ENCODE data around the gene EIF2S3.
"Not testable (repeated sequence)": the region's sequence is repeated elsewhere in the genome, so short reads cannot be mapped to it uniquely, and the experiment has no call there.

The EIF2S3 gene

DNA sequence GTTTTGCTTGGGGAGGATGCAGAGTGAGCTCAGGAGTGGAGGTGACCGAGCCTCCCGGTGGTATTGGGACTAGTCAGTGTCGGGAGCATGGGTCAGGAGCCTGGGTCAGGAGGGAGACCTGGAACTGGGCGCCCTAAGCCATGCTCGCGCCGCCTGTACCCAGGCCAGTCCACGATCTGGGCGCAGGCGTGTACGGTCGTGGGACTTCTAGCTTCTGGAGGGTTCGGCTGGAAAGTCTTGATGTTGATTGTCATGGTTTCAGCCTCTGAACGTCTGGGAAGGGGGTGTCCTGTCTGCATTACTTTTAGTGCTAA, 244 bp downstream of the EIF2S3 start:
- no peak for DNase-seq (ENCODE audit: extremely low read depth, low read depth)
- TF ChIP-seq, protein P1, sequence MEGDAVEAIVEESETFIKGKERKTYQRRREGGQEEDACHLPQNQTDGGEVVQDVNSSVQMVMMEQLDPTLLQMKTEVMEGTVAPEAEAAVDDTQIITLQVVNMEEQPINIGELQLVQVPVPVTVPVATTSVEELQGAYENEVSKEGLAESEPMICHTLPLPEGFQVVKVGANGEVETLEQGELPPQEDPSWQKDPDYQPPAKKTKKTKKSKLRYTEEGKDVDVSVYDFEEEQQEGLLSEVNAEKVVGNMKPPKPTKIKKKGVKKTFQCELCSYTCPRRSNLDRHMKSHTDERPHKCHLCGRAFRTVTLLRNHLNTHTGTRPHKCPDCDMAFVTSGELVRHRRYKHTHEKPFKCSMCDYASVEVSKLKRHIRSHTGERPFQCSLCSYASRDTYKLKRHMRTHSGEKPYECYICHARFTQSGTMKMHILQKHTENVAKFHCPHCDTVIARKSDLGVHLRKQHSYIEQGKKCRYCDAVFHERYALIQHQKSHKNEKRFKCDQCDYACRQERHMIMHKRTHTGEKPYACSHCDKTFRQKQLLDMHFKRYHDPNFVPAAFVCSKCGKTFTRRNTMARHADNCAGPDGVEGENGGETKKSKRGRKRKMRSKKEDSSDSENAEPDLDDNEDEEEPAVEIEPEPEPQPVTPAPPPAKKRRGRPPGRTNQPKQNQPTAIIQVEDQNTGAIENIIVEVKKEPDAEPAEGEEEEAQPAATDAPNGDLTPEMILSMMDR (IDR thresholded peaks at IDR 0.05; ENCODE audit: low read depth, low read length), result no peak

DNA sequence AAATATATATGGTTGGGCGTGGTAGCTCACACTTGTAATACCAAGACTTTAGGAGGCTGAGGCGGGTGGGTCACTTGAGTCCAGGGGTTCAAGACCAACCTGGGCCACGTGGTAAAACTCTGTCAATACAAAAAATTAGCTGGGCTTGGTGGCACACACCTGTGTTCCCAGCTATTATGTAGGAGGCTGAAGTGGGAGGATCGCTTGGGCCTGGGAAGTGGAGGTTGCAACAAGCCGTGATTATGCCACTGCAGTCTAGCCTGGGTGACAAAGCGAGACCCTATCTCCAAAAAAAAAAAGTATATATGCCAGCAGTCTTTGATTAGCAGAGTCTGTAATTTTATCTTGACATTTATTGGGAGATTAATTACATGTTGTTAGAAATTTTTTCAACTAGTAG, 8.7 kb downstream of the EIF2S3 start:
- TF ChIP-seq, protein P1 (IDR thresholded peaks at IDR 0.05; ENCODE audit: low read depth, low read length), result no peak
- no peak for DNase-seq (ENCODE audit: extremely low read depth, low read depth)

DNA sequence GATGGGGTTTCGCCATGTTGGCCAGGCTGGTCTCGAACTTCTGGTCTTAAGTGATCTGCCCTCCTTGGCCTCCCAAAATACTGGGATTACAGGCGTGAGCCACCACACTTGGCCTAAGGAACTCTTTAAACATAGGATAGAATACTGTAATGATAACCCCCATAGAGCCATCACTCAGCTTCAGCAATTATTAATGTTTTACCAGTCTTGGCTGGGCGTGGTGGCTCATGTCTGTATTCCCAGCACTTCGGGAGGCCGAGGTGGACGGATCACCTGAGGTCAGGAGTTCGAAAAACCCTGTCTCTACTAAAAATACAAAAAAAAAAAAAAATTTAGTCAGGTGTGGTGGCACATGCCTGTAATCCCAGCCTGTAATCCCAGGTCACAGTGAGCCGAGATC, 15.1 kb downstream of the EIF2S3 start:
- TF ChIP-seq, protein P1 (IDR thresholded peaks at IDR 0.05; ENCODE audit: low read depth, low read length), result no peak
- no peak for DNase-seq (ENCODE audit: extremely low read depth, low read depth)

DNA sequence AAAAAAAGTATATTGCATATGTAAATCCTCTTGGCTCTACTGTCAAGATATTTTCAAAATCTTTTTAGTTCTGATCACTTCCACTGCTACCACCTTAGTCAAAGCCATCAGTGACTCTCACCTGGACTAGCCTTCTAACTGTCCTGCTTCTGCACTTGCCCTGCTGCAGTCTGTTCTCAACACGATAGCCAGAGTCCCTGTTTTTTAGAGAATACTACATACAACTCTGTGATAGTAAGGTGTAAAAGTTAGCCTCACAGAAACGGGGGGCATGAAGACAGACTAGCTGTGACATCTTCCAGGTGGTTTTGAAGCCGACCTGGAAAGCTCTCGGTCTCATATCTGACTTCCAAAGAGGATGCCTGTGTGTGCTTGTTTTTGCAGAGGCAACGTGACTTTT, 24.7 kb downstream of the EIF2S3 start:
- no peak for DNase-seq (ENCODE audit: extremely low read depth, low read depth)

GRCh38 chrX:24080245-24080644, 25.5 kb downstream of the EIF2S3 start:
- not testable (repeated sequence) for DNase-seq (ENCODE audit: extremely low read depth, low read depth)

More for the DNA sequence above, 24.7 kb downstream of the EIF2S3 start:
- TF ChIP-seq, protein P1 (IDR thresholded peaks at IDR 0.05; ENCODE audit: low read depth, low read length), result no peak

DNA sequence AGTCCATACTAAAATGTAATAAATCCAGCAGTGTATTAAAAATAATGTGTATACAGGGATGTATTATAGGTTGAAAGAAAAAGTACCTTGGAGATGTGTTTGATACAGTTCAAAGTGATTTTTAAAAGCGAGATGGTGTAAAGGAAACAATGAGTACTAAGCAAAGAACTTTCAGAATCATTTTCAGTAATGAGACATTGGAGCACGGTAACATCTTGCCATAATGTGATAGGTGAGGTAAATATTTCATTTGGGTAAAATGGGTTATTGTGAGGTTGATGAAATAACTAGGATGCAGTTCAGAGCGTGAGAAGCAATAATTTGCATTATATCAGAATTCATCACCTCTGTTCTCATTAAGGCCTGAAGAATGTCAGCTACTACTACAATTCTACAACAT, 25.9 kb downstream of the EIF2S3 start:
- no peak for DNase-seq (ENCODE audit: extremely low read depth, low read depth)
- TF ChIP-seq, protein P1 (IDR thresholded peaks at IDR 0.05; ENCODE audit: low read depth, low read length), result no peak

GRCh38 chrX:24081661-24082154, 27.0 kb downstream of the EIF2S3 start:
- peak; percentile 29 for DNase-seq (ENCODE audit: extremely low read depth, low read depth)

DNA sequence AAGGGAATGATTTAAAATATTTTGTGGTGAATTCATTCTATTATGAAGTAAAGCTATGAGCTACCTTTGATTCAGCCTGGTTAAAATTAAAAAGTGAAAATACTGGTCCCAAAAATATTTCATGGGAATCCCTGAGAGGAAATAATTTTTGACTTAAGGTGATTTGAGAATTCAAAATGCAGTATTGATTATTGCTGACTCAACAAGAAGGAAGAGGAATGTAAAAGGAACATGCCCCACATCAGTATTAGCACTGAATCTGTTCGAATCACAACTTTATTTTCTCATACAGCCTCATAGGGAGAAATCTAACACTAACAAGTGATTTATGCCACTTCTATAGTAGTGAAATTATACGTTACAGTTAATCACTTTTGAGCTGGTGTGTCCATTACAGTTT, 27.7 kb downstream of the EIF2S3 start:
- TF ChIP-seq, protein P1 (IDR thresholded peaks at IDR 0.05; ENCODE audit: low read depth, low read length), result no peak

More at GRCh38 chrX:24081661-24082154, 27.0 kb downstream of the EIF2S3 start:
- TF ChIP-seq, protein P1 (IDR thresholded peaks at IDR 0.05; ENCODE audit: low read depth, low read length), result peak; percentile 57

More for the DNA sequence above, 27.7 kb downstream of the EIF2S3 start:
- no peak for DNase-seq (ENCODE audit: extremely low read depth, low read depth)

All from AG09319 (cell line).